ENCODE results near the gene TCF12.
A peak's percentile ranks its signal among the peaks of the same experiment; 100 is the strongest.

The TCF12 gene

DNA sequence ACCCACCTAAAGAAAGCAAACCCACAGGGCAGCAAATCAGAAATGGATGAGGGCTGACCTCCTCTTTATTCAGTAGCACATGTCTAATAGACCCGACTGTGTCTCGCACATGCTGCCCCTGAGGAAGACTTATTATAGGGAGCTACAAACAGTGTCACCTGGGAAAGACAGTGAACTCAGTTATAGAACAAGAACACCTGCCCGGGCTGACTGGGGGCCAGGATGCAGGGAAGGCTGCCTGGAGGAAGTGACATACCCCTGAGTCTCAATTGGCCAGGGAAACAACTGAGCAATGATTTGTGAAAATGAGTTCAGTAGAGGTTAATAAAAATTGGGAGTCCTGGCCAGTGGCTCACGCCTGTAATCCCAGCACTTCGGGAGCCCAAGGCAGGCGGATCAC, 379.2 kb downstream of the TCF12 start:
- no peak for DNase-seq (ENCODE audit: low read depth)

DNA sequence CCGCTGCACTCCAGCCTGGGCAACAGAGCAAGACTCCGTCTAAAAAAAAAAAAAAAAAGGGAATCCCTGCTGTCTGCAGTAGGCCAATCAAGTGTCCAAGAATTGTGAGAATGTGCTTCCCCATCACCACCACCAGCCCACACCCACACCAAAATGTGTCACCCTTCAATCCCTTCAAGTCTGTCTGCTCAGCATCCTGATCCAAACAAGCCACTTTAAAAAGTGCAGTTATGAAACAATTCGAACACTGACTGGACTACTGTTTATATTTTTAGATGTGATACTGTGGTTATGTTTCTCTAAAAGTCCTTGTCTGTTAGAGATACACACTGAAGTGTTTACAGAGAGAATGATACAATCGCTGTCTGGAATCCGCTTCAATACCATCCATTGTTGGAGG, 379.8 kb downstream of the TCF12 start:
- DNase-seq (ENCODE audit: low read depth) = peak; percentile 53

DNA sequence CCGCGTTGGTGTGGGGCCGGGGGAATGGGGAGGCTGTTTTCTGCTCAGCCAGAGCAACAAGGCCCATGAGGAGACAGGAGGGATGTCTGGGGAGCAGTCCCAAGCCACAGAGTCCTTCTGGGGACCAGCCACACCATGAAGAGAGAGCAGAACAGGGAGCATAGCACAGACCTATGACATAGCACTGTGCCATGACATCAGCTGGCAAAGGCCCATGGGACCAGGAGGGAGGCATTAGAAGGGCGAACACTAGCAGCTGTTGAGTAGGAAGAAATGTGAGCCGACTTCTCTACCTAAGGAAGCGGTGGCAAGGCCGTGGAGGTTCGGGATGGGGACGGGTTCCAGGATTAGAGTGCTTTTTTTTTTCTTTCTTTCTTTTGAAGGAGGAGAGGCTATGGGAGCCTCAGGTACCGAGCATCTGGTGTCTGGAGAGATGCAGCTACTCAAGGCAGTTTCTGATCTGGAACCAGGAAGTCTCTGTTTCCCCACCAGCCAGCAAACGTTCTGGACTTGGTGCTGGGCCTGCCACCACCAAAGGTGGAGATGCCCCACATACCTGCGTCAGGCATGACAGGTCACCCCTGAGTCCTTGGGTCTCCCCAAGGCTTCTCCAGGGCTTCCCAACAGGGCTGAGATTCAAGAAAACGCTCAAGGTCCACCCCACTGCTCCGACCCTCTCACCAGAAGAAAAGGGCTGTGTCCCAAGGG, 380.6 kb downstream of the TCF12 start:
- DNase-seq (ENCODE audit: low read depth) = no peak

DNA sequence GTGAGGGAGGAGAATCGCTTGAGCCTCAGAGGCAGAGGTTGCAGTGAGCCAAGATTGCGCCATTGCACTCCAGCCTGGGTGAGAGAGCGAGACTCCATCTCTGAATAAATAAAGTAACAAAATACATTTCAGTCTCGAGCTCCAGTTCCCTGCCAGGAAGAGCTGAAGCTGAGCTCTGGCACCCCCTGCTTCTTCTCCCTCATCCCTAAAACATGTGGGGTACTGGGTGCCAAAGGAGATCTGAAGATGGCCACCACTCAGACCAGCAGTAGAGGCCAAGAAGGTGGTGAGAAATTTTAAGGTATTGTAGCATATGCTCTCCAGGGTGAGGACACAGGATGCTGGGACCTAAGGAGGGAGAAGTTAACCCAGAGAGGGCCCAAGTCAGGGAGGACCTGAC, 382.9 kb downstream of the TCF12 start:
- DNase-seq (ENCODE audit: low read depth) = no peak

DNA sequence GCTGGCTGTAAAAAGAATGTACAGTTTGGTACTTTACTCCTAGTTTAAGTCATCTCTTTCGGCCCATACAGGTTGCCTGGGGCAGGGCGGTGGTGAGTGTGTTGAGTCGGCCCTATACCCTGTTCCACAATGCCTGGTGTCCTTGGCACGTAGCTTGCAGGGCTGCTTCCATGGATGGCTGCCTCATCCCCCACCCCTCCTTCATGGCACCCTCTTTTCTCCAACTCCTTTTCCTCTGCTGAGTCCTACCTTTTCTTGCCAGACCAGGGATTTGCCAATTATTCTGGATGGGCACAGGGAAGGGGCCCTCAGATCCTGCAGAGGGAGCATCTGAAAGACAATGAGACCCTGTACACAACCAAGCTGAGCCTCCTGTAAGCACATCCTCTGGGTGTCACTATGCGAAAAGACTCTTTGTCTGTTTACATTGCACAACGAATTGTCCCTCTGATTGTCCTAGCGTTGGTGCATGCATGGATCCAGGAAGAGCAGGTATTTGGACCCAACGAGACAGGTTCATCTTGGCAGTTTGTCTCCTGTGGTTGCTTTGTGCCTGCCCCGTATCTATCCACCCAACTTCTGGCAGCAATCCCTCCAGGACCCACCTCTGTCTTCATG, 384.3 kb downstream of the TCF12 start:
- DNase-seq (ENCODE audit: low read depth) = no peak

DNA sequence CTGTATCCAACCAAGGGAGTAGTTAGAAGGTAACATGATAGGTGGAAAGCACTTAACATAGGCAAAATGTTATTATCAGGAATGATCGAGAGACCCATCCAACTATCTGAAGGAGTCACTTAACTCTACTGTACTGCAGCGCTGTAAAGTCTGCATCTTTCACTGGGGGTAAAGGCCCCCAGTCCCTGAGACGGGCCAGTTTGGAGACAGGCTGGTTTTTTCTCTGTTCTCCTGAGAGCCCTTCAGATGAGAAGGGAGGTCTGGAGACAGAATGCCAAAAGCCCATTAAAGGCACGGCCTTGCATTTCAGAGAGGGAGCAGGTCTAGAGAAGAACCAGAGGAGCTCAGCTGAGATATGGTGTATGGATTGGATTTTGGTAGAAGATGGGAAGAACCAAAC, 386.6 kb downstream of the TCF12 start:
- no peak for DNase-seq (ENCODE audit: low read depth)

GRCh38 chr15:57306161-57306943, 387.9 kb downstream of the TCF12 start:
- peak; percentile 72 for DNase-seq (ENCODE audit: low read depth)

DNA sequence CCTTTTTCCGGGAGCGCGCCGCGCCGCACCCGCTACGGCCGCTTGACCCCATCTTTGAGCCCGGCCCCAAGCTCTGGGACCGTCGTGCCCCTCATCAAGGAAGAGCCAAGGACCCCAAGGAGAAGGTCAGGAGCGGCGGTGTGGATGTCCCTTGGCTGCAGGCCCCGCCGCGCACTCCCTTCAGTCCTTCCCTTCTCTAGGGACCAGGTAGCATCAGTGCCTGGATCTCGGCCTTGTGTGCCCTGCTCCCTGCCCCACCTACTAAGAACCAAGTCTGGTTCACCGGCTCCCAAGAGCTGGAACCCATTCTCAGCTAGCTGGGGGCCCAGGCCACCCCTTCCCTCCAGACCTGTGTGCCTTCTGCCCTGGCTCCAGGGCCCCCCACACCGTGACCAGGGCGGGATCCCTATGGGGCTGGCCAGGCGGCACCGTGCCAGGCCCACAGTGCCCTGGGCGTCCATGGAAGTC, 388.5 kb downstream of the TCF12 start:
- peak; percentile 12 for DNase-seq (ENCODE audit: low read depth)

DNA sequence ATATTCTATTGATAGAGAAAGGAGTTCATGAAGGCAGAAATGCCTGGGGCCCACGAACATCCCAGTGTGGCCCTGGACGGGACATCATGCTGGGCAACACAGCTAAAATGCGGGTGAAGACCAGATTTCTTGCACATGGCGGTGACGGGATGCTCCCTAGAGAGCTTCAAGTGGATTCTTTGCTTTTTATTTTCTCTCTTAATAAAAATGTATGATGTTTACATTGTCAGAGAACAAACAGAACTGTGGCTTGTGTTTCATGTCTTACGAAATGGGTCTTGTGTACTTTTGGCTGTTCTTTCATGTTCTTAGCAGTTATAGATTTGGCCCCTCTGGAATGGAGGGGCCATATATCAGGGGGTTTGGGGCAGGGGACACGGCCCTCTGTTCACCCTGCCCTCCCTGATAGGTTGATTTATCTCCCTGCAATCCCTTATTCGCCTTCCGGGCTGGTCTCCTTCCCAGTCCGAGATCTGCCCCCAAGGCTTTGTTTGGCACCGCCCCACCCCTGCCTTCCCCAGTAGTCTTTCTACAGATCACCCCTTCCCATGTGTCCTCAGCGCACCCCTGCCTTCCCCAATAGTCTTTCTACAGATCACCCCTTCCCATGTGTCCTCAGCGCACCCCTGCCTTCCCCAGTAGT, 389.2 kb downstream of the TCF12 start:
- DNase-seq (ENCODE audit: low read depth) = no peak

- DNase-seq (ENCODE audit: low read depth) = no peak
Measured at GRCh38 chr15:57308170-57308545, 389.7 kb downstream of the TCF12 start.

- DNase-seq (ENCODE audit: low read depth) = no peak
Measured at GRCh38 chr15:57309856-57310760, 391.7 kb downstream of the TCF12 start.

DNA sequence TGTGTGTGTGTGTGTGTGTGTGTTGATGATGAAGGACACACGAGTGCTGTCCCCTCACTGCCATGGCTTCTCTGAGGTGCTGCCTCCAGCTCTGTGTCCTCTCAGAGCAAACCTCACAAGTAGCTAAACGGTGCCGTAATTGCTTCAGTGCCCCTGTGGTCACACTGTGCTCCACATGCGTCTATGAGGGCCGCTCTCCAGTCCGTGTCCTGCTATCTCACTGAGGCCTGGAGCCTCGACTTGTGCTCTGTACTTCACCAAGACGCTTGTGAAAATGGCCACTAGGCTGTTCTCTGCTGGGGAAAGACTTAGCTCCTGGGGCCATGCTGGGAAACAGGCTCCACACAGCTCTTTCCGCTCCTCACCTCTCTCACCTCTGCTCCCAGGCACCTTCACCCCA, 392.4 kb downstream of the TCF12 start:
- DNase-seq (ENCODE audit: low read depth) = no peak

DNA sequence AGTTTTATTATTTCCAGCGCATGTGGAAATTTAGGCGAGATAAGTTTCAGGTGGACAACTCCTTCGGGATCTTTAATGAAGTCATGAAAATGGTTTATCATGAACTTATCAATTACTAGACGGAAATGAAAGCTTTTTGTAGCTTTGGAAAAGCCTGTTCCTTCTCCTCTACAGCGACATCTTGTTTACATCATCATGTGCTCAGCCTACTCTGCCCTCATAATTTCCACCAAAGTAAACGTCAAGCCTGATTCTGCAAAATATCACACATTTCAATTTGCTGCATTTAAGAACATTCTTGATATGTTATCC, 393.5 kb downstream of the TCF12 start:
- DNase-seq (ENCODE audit: low read depth) = no peak

DNA sequence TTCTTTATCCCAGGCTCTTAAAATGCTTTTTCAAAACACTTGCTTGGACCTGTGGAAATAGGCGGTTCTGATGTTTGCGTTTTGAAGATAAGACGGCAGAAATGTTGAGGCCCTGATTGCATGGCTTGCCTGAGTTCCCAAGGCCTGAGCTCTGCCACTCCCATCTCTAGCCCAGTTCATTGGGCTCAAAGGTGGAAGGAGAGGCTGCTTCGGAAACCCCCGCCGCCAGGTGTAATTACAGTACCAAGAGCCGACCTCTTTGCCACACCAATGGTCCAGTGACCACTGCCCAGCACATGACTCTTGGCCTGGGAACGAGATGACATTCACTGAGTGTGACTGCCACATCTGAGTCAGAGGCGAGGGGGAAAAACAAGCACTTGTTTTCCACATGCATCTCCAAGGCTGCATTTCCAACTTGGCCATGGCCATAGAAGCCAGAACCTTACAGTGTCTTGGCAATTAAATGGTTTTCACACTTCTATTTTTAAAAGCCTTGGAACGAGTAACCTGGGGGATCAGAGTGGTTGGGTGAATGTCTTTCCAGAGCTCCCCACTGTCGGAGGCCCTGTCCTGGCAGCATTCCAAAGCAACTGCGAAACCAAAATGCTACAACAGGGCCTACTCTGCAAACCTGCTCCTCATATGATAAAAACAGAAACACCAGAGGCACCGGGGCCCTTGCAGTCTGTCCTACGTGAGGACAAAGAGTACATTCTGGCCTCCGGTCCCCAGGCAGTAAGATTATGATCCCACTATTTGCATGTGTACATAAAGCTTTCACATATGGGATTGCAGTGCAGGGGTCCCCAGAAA, 394.1 kb downstream of the TCF12 start:
- peak; percentile 18 for DNase-seq (ENCODE audit: low read depth)

DNA sequence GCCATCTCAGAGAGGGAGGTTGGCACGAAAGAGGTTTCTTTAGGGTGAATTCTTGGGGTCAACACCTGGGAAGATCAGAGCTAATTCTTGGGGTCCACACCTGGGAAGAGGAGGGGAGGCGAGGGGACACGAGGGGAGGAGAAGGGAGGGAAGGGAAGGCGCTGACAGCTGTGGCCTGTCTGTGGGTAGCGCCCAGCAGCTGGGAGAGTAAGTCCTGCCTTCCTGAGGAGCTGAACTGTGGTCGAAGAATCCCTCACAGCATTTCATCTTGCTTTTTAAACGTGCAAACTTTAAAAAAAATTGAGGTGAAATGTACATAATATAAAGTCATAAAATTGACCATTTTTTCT, 394.7 kb downstream of the TCF12 start:
- no peak for DNase-seq (ENCODE audit: low read depth)

- DNase-seq (ENCODE audit: low read depth) = no peak
Measured at GRCh38 chr15:57314221-57314620, 395.8 kb downstream of the TCF12 start.

GRCh38 chr15:57316451-57316850, 398.0 kb downstream of the TCF12 start:
- no peak for DNase-seq (ENCODE audit: low read depth)

- DNase-seq (ENCODE audit: low read depth) = no peak
Measured at GRCh38 chr15:57319226-57319918, 400.9 kb downstream of the TCF12 start.

DNA sequence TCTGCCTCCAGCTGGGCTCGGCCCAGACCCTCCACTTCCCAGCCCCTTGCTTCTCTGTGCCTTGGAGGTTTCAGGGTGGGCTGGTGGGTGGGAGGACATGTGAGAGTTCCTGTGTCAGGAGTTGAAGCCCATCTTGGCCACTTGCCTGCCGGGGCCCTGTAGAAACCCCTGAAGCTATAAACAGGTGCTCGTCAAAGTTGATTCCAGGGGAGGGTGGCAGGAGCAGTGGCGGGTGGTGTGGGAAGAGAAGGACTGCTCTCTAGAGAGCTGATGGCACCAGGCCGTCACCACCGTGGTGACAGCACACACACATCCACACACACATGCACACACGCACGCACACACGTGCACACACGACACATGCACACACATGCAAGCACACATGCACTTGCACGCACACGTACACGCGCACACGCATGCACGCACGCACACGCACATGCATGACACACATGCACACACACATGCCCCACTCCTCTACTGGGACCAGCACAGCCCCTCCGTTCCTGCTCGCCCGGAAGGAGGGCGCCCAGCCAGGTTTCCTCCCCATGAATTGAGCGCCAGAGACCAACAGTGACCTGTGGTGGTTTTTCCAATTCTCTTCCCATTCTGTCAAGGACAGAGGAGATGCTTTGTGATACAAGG, 401.6 kb downstream of the TCF12 start:
- no peak for DNase-seq (ENCODE audit: low read depth)

Measured in EH (cell line).